Skeletal muscle tissue (tissue), 4 donors: Measurements from ENCODE around the gene TMEM145. TPM values are rescaled to one million over a fixed set of nuclear protein-coding genes. Genes with fewer than 3 reads are reported as not detected.

Source experiments
- H3K27ac ChIP-seq: one replicate; pipeline ENCODE4 v1.7.0; 2013; ENCODE audit warnings: mild to moderate bottlenecking, low read depth, low read length, inconsistent platforms
- H3K27me3 ChIP-seq, 3 donors: one replicate each; pipeline ENCODE4 v1.7.0; 2013; ENCODE audit warnings: low read length in 3 of 3; ENCODE audit not compliant: control insufficient read depth in 3 of 3, insufficient read depth in 3 of 3
- H3K36me3 ChIP-seq, 3 donors: one replicate each; pipeline ENCODE4 v1.7.0; 2013; ENCODE audit warnings: low read length in 3 of 3; ENCODE audit not compliant: control insufficient read depth in 3 of 3, insufficient read depth in 3 of 3
- H3K4me1 ChIP-seq, 3 donors: one replicate each; pipeline ENCODE4 v1.7.0; 2013; ENCODE audit warnings: low read length in 3 of 3, mild to moderate bottlenecking in 3 of 3; ENCODE audit not compliant: control insufficient read depth in 3 of 3, insufficient read depth in 3 of 3
- H3K4me3 ChIP-seq, 3 donors: one replicate each; pipeline ENCODE4 v1.7.0; 2013; ENCODE audit warnings: low read length in 3 of 3
- H3K9ac ChIP-seq, 3 donors: one replicate each; pipeline ENCODE4 v1.7.0; 2013; ENCODE audit warnings: low read length in 3 of 3, mild to moderate bottlenecking in 3 of 3, moderate library complexity in 2 of 3, low read depth in 1 of 3
- H3K9me3 ChIP-seq, 3 donors: one replicate each; pipeline ENCODE4 v1.7.0; 2013; ENCODE audit warnings: low read length in 3 of 3; ENCODE audit not compliant: control insufficient read depth in 3 of 3
- total RNA-seq: library from RNA; depleted of rRNA; stranded (reverse); fragments of >200 nt; gene quantifications from one replicate; pipeline ENCODE4 v1.2.3, GENCODE V29; 2014
- donor health status: Osteomylitis.

The TMEM145 gene
- total RNA-seq, 1 donor from 2014 or later = 0.52 TPM

DNA sequence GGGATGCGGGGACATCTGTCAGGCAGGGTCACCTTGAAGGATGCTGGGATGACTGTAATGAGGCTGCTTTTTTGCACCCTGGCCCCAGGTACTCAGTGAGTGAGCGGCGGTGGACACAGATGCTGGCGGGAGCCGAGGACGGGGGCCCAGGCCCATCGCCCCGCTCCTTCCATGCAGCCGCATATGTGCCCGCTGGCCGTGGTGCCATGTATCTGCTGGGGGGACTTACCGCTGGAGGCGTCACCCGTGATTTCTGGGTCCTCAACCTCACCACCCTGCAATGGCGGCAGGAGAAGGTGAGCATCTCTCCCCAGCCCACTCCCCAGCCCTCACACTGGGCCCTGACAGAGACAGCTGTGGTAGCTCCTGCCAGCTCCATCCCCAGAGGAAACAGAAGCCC lies 43.6 kb downstream of the TMEM145 start:
- Histone ChIP-seq H3K27me3 (no peaks in the 10 kb centered on the region), H3K9ac (no peak overlapping the region), H3K36me3 (peaks cover 57 to 67% (median 61%) of the 10 kb centered on the region in 3 donors), H3K9me3 (no peaks in the 10 kb centered on the region), H3K27ac (no peak overlapping the region), H3K4me1 (no peaks in the 10 kb centered on the region), H3K4me3 (no peak overlapping the region)

DNA sequence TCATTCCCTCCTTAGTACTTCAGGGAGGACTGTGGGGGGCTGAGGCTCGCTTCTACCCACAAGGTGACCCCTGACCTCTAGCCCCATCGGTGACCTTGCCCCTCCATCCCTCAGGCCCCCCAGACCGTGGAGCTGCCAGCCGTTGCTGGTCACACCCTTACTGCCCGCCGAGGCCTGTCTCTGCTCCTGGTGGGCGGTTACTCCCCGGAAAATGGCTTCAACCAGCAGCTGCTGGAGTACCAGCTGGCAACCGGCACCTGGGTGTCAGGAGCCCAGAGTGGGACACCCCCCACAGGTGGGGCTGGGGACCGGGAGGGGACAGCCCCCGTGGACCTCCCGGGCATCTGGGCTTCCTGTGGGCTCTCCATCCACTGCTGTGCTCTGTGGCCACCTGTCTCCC lies 44.2 kb downstream of the TMEM145 start:
- no peak overlapping the region for H3K9ac ChIP-seq
- H3K27ac ChIP-seq = no peak overlapping the region
- no peaks in the 10 kb centered on the region for H3K27me3 ChIP-seq
- H3K4me1 ChIP-seq = no peaks in the 10 kb centered on the region
- no peak overlapping the region for H3K4me3 ChIP-seq
- peaks cover 62 to 67% (median 62%) of the 10 kb centered on the region in 3 donors for H3K36me3 ChIP-seq
- H3K9me3 ChIP-seq = no peaks in the 10 kb centered on the region

DNA sequence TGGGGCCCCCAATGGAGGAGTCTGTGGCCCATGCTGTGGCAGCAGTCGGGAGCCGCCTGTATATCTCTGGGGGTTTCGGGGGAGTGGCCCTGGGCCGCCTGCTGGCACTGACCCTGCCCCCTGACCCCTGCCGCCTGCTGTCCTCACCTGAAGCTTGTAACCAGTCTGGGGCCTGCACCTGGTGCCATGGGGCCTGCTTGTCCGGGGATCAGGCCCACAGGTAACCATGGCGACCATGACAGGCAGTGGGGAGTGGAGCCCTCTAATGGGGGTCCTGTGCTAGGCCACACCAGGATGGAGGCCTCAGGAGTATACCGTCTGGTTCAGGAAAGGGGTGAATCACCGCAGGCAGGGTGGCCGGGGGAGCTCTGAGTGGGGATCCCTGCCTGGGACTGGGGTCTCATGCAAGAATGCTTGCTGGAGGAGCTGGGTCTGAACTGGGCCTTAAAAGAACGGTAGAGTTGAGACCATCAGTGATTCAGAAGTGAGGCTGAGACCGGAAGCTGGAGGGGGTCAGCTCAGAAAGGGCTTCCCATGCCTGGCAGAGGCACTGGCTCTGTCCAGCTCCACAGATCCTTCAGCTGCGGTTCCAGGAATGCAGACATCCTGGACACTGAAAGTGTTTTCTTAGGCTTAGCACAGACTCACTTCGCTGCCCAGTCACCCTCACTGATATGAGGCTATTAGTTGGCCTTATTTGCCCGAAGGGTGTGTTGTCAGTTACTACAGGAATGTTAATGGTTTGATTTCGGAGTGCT lies 47.9 kb downstream of the TMEM145 start:
- Histone ChIP-seq H3K27me3 (no peaks in the 10 kb centered on the region), H3K4me3 (no peak overlapping the region), H3K27ac (no peak overlapping the region), H3K36me3 (peaks cover 43 to 63% (median 61%) of the 10 kb centered on the region in 3 donors), H3K4me1 (peaks cover 7 to 22% (median 9%) of the 10 kb centered on the region in 3 donors), H3K9me3 (peaks cover 0 to 3% (median 0%) of the 10 kb centered on the region in 3 donors), H3K9ac (no peak overlapping the region)

DNA sequence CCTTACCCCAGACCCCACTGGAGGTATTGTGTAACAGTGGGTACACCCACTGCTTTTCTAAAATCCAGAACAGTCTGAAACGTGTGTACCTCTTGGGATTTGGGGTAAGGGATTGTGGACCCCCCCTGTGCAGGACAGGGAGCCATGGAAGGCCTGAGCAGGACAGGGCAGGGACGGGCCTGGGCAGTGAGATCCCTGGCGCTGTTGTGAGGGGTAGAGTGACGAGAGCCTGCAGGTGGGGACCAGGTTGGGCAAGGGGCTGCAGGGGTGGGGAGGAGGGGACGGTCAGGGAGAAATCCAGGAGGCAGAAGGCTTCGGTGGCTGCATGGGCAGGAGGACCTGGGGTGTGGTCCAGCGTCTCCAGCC lies 48.4 kb downstream of the TMEM145 start:
- peaks cover 0 to 3% (median 0%) of the 10 kb centered on the region in 3 donors for H3K9me3 ChIP-seq
- no peak overlapping the region for H3K9ac ChIP-seq
- no peaks in the 10 kb centered on the region for H3K27me3 ChIP-seq
- H3K27ac ChIP-seq = no peak overlapping the region
- no peak overlapping the region for H3K4me3 ChIP-seq
- peaks cover 11 to 28% (median 12%) of the 10 kb centered on the region in 3 donors for H3K4me1 ChIP-seq
- H3K36me3 ChIP-seq = peaks cover 38 to 58% (median 55%) of the 10 kb centered on the region in 3 donors

DNA sequence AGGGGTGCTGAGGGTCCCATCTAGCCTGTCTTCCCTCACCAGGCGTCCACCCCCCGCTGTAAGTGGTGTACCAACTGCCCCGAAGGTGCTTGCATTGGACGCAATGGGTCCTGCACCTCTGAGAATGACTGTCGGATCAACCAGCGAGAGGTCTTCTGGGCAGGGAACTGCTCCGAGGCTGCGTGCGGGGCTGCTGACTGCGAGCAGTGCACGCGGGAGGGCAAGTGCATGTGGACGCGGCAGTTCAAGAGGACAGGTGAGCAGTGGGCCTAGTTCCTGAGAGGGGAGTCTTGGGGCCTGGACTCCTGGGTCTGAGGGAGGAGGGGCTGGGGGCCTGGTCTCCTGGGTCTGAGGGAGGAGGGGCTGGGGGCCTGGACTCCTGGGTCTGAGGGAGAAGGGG lies 49.2 kb downstream of the TMEM145 start:
- H3K4me1 ChIP-seq = peaks cover 16 to 33% (median 17%) of the 10 kb centered on the region in 3 donors
- no peak overlapping the region for H3K9ac ChIP-seq
- no peaks in the 10 kb centered on the region for H3K27me3 ChIP-seq
- H3K27ac ChIP-seq = no peak overlapping the region
- H3K4me3 ChIP-seq = no peak overlapping the region
- H3K36me3 ChIP-seq = peaks cover 30 to 50% (median 48%) of the 10 kb centered on the region in 3 donors
- H3K9me3 ChIP-seq = peaks cover 0 to 3% (median 0%) of the 10 kb centered on the region in 3 donors

DNA sequence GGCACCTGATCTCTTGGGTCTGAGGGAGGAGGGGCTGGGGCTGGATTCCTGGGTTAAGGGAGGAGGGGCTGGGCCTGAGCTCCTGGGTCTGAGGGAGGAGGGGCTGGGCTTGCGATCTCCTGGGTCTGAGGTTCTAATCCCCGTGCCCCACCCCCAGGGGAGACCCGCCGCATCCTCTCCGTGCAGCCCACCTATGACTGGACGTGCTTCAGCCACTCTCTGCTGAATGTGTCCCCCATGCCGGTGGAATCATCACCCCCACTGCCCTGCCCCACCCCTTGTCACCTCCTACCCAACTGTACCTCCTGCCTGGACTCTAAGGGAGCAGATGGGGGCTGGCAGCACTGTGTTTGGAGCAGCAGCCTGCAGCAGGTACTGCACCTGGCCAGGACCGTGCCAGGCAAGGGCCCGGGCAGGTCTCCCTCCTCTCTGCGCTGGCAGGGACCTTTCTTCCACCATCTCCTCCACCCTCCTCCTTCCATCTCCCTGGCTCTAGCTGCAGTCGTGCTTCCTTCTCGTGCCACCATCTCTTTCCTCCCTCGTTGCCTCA lies 49.9 kb downstream of the TMEM145 start:
- H3K27me3 ChIP-seq = no peaks in the 10 kb centered on the region
- H3K9ac ChIP-seq = no peak overlapping the region
- H3K9me3 ChIP-seq = peaks cover 0 to 3% (median 0%) of the 10 kb centered on the region in 3 donors
- peaks cover 16 to 33% (median 17%) of the 10 kb centered on the region in 3 donors for H3K4me1 ChIP-seq
- peaks cover 28 to 44% (median 43%) of the 10 kb centered on the region in 3 donors for H3K36me3 ChIP-seq
- no peak overlapping the region for H3K4me3 ChIP-seq
- no peak overlapping the region for H3K27ac ChIP-seq

DNA sequence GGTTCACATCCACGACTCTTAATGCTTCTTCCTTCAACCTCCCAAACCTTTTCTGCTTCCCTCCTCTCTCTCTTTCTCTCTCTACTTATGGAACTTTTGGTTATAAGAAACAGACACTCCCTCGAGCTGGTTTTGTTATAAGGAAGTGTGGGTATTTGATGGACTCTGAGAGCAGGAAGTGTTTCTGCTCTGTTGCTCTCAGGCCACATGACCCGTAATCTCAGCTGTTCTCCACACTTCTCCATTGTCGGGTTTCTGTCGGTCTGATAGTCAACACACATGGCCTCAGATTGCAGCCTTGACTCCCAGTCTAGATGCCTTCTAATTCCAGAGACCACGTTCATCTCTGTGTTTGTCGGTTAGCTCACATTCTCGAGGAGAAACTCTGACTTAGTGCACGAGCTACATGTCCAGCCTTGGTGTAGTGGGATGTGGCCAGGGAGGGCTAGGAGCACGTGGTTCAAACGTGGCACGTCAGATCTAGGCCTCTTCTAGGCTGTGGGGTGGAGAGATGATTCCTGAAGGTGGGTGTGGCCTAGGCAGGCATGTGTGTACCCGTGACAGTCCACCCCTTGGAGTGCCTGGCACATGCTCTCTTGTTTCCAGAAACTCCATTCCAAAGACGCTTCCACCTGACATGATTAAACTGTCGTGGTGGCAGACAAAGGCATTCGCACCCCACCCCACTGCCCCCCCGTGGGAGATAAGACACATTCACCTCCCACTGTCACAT lies 50.7 kb downstream of the TMEM145 start:
- H3K4me1 ChIP-seq = peaks cover 16 to 33% (median 17%) of the 10 kb centered on the region in 3 donors
- H3K27ac ChIP-seq = no peak overlapping the region
- peaks cover 0 to 3% (median 0%) of the 10 kb centered on the region in 3 donors for H3K9me3 ChIP-seq
- H3K9ac ChIP-seq = no peak overlapping the region
- H3K27me3 ChIP-seq = no peaks in the 10 kb centered on the region
- H3K36me3 ChIP-seq = peaks cover 25 to 37% (median 36%) of the 10 kb centered on the region in 3 donors
- no peak overlapping the region for H3K4me3 ChIP-seq

DNA sequence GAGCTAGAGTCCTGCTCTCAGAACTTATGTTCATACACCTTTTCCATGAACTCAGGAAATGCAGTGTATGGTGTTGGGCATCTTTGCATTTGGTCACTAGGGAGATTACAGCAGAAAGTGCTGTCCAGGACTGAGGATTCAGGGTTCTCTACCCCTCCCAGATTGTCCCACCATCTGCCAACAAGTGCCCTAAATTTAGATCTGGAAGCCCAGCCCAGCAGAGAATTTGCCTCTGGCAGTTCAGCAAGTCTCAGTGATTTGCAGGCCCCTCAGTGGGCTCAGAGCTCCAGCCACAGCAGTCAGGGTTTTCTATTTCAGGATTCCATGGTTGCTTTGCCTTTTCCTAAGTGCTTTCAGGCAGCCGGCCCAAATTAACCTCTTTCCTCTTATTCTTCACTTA lies 53.6 kb downstream of the TMEM145 start:
- no peak overlapping the region for H3K9ac ChIP-seq
- H3K27me3 ChIP-seq = no peaks in the 10 kb centered on the region
- peaks cover 22 to 31% (median 31%) of the 10 kb centered on the region in 3 donors for H3K36me3 ChIP-seq
- H3K4me3 ChIP-seq = no peak overlapping the region
- H3K9me3 ChIP-seq = peaks cover 0 to 3% (median 0%) of the 10 kb centered on the region in 3 donors
- H3K27ac ChIP-seq = no peak overlapping the region
- peaks cover 16 to 33% (median 17%) of the 10 kb centered on the region in 3 donors for H3K4me1 ChIP-seq

DNA sequence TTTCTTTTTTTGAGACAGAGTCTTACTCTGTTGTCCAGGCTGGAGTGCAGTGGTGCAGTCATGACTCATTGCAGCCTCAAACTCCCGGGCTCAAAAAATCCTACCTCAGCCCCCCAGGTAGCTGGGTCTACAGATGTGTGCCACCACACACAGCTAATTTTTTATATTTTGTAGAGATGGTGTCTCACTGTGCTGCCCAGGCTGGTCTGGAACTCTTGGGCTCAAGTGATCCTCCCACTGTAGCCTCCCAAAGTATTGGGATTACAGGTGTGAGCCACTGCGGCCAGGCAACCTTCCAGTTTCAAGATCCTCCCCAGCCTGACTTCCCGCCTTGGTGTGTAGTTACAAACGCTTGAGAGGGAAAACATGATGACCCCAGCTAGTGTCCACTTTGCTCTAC lies 54.8 kb downstream of the TMEM145 start:
- H3K9me3 ChIP-seq = peaks cover 0 to 3% (median 0%) of the 10 kb centered on the region in 3 donors
- no peak overlapping the region for H3K9ac ChIP-seq
- no peak overlapping the region for H3K27ac ChIP-seq
- no peaks in the 10 kb centered on the region for H3K27me3 ChIP-seq
- peaks cover 16 to 33% (median 17%) of the 10 kb centered on the region in 3 donors for H3K4me1 ChIP-seq
- H3K4me3 ChIP-seq = no peak overlapping the region
- H3K36me3 ChIP-seq = peaks cover 16 to 25% (median 22%) of the 10 kb centered on the region in 3 donors
